Stimulated activated CD4-positive, alpha-beta T cell treated with anti-CD3 and anti-CD28 coated beads, TNF-alpha, amount 100 ng/mL, for 1 hour (primary cell): ENCODE measurements around the gene ASCL5.

ENCODE experiments used
- DNase-seq, 3 donors: peaks; one replicate each; pipeline ENCODE4 v3.0.0-alpha.2; 2020; ENCODE audit warnings: low read depth in 3 of 3, low spot score in 1 of 3

ASCL5 gene

DNA sequence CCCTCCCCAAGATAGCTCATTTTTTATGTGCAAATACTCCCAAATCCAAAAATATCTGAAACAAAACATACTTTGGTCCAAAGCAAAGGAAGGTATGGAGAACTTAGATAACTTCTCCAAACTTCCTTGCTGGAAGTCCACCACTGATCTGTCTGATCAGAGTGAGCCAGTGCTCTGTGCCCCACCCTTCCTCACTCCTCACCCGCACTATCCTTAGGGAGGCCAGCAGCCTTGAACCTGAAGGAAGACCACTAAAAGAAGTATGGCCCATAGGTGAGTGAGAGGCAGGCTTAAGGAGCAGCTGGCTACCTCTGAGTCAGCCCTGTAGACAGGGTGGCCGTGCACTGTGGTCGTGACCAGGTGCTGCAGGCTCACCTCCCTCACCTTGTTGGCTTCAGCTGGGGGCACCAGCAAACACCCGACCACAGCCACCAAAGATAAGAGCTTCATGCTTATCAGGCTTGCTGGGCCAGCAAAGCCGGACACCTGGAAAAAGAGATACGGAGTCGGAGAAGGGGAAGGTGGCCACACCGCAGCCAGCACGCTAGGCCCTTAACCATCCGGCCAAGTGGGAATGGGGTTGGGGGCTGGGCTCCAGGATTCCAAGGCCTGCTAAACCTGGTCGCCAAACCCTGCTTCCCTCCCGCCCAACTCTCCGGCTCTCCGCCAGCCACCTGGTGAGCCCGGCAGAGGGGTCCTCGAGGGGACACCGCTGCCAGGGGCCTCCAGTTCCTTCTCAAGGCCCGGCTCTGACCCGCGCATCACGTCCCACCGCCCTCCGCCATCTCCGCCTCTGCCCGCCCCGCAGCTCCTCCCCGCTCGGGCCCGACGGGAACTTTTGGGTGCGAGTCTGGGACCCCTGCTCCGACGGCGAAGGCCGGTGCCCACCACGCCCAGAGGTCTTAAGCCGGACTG is 26.7 kb upstream of the ASCL5 start:
- DNase-seq: peak in 1 of 3 donors; percentile 18

DNA sequence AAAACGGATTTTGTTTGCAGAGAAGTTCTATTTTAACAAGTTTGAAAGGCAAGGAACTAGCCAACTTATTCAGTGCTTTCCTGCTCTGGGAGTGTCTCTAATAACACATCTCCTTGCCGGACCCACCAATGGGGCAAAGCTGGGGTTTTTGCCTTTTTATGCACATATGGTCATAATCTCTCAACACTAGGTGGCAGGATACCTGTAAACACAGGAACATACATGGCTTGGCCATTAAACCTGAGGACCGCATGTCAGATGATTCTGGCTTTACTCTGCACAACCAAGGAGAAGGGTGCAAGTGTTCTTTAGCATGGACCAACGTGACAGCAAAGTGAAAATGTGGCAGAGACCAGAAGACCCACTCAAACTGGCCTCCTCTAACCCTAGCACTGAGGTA is 22.4 kb upstream of the ASCL5 start:
- DNase-seq: no peak

DNA sequence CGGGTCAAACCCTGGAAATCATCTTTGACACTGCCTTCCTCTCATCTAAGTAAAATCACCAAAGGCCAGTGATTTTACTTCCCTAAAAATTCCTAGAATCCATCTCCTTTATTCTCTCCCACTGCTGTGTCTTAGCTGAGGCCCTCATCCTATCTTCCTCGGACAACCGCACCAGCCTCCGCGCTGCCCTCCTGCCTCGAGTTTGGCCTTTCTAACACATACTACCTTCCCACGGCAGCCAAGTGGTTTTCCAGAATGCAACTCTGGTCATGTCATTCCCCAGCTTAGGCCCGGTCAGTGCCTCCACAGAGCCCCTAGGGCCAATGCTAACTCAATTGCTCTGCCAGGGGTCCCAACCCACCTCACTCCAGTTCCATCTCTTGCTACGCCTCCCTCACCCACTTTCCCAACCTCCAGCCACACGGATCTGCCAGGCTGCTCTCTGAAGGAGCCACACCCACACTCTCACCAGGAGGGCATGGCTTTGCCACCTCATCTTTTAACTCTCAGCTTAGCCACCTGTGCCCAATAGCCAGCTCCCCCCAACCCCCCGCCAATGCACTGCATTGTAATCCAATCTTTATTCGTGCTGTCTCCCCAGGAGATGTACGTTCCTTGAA is 20.5 kb upstream of the ASCL5 start:
- DNase-seq: no peak

DNA sequence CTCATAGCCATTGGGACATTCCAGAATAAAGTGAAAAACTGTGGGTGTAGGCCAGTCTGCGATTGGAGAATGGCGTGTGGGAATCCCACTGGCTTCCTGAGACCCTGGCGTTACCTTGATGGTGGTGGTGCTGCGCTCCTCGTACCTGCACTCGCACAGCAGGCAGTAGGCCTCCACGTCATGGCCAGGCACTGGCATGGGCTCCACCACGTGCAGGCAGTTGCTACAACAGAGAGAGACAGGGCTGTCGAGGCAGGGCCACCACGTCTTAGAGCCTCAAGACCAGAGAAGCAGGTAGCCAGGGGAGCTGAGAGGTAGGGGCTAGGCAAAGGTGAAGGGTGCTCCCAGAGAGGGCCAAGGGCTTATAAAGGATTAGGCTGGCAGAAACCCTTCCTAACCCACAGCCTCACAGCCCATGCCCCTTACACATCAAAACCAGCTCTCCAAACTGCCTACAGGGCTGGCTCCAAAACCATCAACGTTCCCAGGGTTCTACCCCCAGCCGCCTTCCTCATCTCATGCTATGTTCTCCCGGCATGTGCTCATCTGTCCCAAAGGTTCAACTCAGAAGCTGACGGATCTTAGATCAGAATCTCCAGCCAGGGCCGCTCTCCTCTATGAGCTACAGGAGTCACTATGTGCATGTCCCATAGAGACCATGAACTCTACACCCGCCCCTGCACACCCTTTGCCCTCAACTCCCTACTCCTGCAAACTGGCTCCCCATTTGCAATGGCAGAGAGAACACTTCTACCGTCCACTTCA is 19.8 kb upstream of the ASCL5 start:
- no peak for DNase-seq

DNA sequence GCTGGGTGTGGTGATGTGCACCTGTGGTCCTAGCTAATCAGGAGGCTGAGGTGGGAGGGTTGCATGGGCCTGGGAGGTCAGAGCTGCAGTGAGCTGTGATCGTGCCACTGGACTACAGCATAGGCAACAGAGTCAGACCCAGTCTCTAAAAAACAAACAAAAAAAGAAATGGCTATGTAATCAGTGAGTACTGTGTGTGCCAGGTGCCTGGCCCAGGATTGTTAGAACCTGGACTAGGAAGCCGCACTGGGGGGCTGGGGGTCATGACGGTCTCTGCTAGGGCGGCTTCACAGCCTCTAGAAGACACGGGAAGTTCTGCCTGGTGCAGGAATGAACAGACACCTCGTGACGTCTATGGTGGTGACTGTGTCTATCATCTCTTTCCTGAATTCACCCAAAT is 18.8 kb upstream of the ASCL5 start:
- DNase-seq: no peak

DNA sequence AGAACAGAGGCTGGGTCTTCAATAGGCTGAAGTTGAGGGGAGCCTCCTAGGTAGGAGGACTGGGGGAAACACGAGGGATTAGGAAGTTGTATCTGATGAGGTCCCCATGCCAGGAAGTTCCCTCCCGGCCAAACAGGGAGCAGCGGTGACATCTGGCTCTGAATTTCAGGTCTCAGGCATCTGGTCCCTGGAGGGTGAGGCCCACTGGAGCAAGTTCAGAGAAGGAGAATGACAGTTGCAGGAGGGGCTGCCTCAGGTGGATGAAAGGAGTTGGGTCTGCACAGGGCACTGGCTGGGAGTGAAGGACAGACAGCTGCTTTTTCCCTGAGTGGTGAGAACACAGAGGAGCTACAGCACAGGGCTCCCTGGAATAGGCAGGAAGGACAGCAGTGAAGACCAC is 18.1 kb upstream of the ASCL5 start:
- DNase-seq: no peak

DNA sequence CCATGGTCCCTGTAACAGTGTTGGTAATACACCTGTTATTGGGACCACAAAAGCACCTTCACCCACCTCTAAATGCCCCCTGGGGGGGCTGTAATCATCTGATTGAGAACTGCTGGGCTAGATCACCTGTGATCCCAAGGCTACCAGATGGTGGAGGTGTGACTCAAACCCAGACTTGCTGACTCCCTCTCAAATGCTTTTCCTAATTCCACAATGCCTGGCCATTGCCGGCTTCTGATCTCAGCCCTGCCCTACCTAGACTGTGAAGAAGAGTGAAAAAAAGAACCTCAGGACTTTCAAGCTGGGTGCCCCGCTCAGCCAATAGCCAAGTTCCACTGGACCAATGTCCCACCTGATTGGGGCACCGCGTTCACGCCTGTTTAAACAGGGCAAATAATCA is 17.7 kb upstream of the ASCL5 start:
- no peak for DNase-seq

DNA sequence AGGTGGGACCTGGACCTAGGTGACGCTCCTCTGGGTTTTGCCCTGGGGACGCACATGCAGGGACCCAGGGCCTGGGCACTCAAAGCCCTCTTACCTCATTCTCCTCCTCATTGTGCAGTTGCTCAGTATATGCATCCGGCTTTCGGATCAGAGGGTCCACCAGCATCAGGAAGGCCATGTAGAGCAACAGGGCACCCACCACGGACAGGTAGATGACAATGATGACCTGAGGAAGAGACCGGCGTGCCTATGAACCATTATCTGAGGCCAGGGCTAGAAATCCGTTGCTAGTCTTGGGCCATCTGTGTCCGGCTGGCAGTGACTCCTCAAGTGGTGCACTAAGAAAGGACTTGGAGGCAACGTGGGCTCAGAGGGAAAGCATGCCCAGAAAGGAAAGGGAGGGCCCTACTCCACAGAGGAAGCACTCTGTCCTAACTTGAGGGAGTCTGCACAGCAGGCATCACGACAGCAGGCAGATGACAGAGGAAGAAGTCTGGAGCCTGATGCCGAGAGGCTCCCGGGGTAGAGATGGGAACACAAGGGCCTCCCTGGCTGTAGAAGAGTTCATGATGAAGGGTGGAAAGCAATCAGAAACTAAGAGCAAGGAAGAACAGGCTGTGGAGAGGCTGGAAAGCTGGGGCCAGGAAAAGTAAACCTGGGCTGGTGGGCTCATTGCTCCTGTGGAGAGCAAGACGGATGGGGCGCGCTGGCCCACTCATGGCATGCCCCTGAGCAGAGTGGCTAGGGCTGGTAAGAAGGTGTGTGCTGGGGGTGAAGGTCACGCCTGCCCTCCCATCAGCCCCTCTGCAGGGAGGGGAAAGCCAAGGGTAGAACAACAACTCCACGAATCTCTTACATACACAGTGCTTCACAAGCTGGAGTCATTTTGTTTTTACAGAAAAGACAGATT is 17.0 kb upstream of the ASCL5 start:
- DNase-seq: no peak

DNA sequence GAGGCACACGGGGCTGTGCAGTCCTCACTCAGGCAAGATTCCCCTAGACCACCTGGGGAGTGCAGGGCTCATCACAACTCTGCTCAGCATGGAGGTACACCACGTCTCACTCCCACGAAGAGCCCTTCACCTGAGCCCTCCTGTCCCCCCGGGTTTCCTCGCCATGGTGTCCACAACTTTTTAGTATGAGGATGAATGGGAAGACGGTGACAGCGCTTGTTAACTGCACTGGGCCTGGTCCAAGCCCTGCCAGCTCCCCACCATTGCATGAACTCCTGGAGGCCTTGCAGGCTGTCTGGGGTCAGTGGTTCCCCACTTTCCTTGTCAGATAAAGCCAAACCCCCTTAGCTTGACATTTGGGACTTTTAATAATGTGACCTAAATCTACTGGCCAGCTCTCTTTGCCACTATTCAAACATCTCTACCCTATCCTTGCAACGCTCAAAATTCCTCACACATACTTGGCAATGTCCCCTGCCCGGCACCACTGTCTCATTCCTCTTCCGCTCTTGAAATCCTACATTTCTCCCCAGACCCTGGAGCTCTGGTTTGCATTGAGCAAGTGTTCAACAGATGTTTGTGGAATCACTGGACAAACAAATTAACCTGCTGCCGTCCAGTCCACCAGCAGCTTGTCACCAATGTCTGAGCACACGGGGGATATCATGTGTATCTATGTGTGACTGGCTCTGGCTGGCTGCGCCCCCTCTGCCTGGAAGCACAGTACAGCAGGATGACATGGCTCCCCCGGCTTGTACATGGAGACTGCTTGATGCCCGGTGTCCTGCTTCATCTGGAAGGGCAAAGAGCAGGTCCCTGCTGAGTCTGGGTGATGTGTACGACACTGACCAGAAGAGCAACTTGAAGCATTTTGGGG is 16.1 kb upstream of the ASCL5 start:
- DNase-seq: no peak

DNA sequence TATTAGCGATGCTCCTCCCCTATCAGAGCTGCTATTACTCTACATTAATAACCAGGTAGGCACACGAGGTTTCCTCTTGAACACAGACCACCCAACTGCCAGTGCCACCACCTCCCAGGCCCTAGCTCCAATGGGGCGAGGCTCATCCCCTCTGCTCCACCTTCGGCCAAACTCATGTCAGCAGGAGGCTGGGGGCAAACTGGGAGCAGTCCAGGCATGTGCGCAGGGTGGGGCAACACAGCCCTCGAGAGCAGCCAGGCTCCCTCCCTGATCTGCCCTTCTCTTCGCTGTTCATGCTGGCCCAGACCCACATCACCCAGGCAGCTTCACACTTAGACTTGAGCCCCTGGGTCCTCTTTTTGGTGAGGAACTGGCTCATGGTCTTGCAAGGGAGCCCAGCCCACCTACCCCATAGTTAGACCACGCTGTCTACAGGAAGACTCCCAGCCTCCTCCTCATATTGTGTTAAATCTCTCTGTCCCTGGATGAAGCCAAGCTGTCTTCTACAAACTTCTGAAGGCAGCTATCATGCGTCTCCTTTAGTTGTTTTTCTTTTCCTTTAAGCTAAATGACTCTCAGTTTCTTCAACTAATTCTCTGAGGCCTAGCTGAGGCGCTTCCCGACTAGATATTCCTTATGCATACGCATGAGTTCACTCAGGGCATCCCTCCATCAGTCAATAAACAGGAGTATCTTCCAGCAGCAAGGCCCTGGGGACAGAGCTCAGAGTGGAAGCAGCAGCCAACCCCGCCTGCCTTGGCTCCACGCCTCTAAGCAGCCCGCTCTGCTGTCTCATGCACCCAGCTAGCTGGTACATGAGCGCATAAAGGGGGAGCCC is 15.2 kb upstream of the ASCL5 start:
- DNase-seq: no peak

DNA sequence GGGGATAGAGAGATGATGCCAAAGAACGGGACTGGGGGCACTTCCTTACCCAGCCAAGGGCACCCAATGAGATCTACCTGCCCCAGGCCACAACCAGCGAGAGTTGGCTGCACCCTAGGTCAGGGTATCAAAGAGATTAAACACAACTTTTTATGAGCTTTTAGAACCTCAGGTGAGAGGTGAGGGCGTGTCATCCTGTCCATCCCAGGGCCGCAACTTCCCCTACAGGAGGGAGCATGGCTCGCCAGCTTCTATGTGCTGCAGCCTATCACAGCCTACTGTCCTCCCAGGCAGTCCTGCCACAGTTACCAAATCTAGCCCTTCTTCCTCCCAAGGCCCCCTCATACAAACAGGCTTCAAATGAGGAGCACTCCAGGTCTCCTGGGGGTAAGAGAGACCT is 14.4 kb upstream of the ASCL5 start:
- DNase-seq: no peak

DNA sequence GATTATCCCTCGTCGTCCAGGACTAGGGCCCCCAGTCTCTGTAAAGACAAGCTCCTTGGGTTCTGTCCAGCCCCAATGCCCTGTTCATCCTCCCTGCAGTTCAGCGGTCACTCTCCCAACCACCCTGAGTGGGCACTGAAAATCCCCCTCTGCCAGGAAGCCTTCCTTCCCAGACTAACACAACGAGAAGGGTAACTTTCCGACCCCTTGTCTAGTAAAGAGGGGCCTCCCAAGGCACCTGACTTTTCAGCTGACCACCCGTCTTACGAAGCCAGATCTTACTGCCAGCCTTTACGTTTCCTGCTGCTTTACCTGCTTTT is 13.9 kb upstream of the ASCL5 start:
- no peak for DNase-seq

DNA sequence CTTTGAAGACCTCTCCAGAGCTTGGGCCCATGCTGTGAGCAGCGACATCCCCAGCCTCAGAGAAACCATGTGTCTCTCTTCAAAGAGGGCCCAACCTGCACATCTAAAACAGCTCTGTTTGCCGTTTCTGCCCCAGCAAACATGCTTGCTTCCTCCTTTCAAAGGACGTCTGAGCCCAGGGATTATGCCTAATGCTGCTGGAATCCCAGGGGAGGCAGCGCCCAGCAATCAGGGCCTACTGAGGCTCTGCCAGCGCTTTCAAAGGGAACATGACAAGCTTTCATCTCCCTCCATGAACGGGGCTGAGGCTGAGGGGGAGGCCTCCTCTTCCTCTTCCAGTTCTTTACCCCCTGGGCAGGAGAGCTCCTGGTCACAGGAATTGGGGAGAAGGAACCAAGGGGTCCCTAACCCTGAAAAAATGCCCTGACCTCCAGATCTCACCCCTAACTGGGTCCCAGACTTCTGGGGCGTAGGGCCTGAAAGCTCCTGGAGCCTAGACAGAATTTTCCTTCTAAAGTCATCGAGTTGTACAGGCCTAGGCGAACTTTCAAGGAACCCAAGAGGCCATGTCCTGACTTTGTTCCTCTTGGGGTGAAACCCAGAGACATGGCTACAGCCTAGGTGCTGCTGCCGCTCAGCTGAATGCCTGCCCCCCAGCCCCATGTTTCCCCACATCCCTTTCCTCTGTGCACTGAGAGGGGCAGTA is 13.4 kb upstream of the ASCL5 start:
- DNase-seq: no peak

DNA sequence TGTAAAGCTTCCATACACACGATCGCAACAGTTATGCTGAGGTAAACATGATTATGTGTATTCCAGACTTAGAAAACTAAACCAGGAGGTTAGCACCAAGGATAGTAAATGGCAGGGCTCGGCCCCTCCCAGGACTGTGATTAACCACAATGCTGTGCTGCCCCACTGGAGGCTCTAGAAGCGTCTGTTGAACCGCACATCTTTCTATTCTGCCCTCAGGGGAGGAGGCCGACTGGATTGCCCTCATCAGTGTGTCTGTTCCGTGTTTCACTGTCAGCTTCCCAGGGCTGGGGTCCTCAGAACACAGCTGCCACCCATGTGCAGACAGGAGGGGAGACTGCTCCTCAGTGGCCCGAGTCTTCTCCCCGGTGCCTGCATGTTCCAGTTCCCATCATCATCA is 12.8 kb upstream of the ASCL5 start:
- no peak for DNase-seq

DNA sequence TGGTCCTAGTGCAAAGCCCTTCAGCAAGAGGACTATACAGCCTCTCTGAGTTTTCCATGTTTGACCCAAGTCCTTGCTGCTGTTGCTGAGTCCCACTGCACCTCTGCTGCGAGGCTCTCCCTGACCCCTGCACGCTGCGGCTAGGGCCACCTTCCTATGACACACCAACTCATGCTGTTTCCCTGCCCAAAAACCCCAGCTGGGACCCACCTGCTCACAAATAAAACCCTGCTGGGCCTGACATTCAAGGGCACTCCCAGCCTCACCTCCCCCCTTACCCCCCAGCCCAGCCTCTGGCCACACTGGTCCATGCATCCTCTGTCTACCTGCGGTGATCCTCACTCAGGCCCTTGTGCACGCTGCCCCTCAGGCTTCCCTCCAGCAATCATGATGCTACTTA is 12.3 kb upstream of the ASCL5 start:
- DNase-seq: no peak

DNA sequence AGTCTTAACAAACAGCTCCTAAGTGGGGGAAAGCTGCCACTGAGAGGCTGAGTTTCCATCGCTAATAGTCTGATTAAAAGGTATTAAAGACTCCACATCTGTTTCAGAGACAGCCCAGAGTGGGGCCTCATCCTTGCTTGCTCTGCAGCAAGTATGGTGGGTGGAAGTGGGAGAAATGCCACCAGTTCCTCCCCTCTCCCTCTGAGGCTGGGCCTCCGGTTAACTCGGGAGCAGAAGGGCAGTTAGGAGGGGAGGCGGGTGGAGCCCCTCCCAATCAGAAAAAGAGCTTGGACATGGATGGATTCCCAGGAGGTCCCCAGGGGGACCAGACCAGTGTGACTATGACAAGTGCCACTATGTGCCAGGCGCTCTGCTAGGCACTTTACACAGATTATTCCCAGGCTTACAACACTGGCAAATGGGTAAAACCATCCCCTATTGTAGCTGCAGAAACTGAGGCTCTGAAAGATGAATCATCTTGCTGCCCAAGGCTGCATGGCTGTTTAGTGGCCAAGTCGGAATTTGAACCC is 11.4 kb upstream of the ASCL5 start:
- no peak for DNase-seq

DNA sequence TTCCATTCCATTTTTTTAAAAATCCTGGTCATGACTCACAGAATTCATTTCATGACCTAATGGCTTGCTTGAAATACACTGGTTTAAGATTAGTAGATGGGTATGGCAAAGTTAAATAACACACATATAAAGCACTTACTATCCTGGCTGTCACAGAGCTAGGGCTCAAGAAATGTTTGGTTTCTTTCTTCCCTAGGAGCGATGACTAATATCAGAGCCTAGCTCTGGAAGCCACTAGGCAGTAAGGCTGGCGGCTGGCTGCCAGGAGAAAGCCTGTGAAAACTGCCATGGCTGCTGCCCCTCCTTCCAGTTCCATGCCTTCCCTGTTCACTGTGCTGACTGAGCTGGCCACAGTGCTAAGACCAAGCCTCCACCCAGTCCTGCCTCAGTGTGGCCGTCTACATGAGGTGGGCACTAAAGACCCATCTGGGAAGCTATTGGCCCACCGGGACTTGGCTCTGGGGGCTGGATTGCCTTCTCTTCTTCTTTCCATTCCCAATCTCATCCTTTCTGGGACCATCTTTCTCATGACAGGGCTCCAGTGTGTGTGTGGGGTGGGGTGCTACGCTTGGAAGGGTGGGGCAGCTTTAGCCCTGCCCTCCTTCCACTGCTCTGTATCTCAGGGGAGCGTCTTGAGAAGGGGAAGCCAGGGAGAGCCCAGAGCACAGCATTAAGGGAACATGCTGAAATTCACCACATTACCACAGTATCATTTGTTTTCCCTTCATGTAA is 10.8 kb upstream of the ASCL5 start:
- DNase-seq: no peak

DNA sequence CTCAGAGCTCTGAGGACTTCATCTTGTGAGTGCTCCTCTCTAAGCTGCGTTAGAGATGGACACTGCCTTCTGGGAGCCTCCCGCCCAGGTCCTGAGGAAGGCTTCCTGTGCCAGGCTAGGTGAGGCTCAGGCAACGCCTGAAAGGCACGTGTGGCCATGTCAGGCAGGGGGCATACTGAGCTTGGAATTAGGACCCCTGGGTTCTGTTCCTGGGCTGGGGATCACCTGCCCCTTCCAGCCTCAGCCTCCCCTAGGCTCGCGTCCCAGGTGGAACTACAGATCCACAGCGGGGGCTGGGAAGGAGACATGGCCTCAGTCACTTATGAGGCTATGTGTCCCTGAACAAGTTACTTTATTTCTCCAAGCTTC is 10.0 kb upstream of the ASCL5 start:
- no peak for DNase-seq
